K562 (cell line): ENCODE data around the gene HOXA9. TPM values are rescaled to one million over a fixed set of nuclear protein-coding genes. Genes with fewer than 3 reads are reported as not detected.
A peak's percentile ranks its signal among the peaks of the same experiment; 100 is the strongest.

Source experiments
- ATAC-seq: fragments of 200-7000 bp; cut with Tn5 transposase; 3 replicates; pipeline ENCODE4 v1.9.1; 2020; ENCODE audit warnings: moderate library complexity
- BruUV-seq: library from RNA; stranded (reverse); fragments of 400-500 nt; replicated peaks from 2 replicates; lab custom pipeline; 2021; lab: Mats Ljungman, UMichigan
- CTCF ChIA-PET: fragments of 300-600 bp; formaldehyde crosslinking; extraction: SDS; loops from one replicate; lab custom pipeline; 2021; ENCODE audit warnings: low intra/inter-chr PET ratio; lab: Yijun Ruan, JAX
- POLR2A ChIA-PET: fragments of 300-600, 350-650 bp; sonication (Branson Sonifier 250); formaldehyde crosslinking; extraction: SDS; loops from one replicate; lab custom pipeline; 2021; ENCODE audit warnings: antibody characterized with exemption, inconsistent platforms; lab: Yijun Ruan, JAX
- DNase-seq, 4 experiments: peaks; one replicate each; pipeline versions ENCODE4 v3.0.0 to v3.0.0-alpha.2; 2011 to 2018; ENCODE audit warnings: low spot score in 3 of 4, mixed read lengths in 3 of 4; ENCODE audit errors: extremely low read depth in 1 of 4
- FAIRE-seq: peaks from 2 replicates; lab custom pipeline; 2011; peaks lifted over from hg19 to GRCh38; lab: Jason Lieb, UNC
- H2AFZ ChIP-seq: 2 replicates; pipeline ENCODE4 v1.6.0; 2011; ENCODE audit warnings: low read depth, low read length, control low read depth, inconsistent platforms
- H3K27ac ChIP-seq: fragments of 200-600 bp; 3 replicates; pipeline ENCODE4 v1.8.0; 2011; ENCODE audit warnings: low read depth, mild to moderate bottlenecking, control low read depth, inconsistent platforms, low read length, moderate library complexity, mixed read lengths; ENCODE audit errors: extremely low read depth
- H3K27me3 ChIP-seq, 2 experiments: fragments of 300-600 bp in 1 of 2; 2 replicates in 1 of 2; 3 replicates in 1 of 2; pipeline versions ENCODE4 v1.6.0 to v1.8.0; 2011; ENCODE audit warnings: inconsistent platforms in 2 of 2, low read length in 2 of 2, mild to moderate bottlenecking in 1 of 2, mixed read lengths in 1 of 2, moderate library complexity in 1 of 2; ENCODE audit not compliant: control insufficient read depth in 2 of 2, insufficient read depth in 2 of 2
- H3K36me3 ChIP-seq: fragments of 300-600 bp; 3 replicates; pipeline ENCODE4 v1.8.0; 2011; ENCODE audit warnings: mild to moderate bottlenecking, low read length, inconsistent platforms; ENCODE audit not compliant: control insufficient read depth, insufficient read depth
- H3K4me1 ChIP-seq, 2 experiments: fragments of 200-600 bp in 1 of 2; replicated peaks in 1 of 2; 2 replicates in 1 of 2; 3 replicates in 1 of 2; pipeline versions ENCODE4 v1.5.1 to v1.8.0; 2011; ENCODE audit warnings: inconsistent platforms in 2 of 2, low read length in 2 of 2, mild to moderate bottlenecking in 1 of 2, mixed read lengths in 1 of 2, moderate library complexity in 1 of 2; ENCODE audit not compliant: control insufficient read depth in 2 of 2, insufficient read depth in 2 of 2
- H3K4me2 ChIP-seq: 2 replicates; pipeline ENCODE4 v1.6.1; 2011; ENCODE audit warnings: low read length, control low read depth, inconsistent platforms, mixed read lengths; ENCODE audit not compliant: insufficient read depth
- H3K4me3 ChIP-seq: fragments of 200-600 bp; sonication (generic), shearing (Covaris generic); 2 replicates; pipeline ENCODE4 v1.5.1; 2016; ENCODE audit warnings: control low read depth, inconsistent platforms
- H3K79me2 ChIP-seq: fragments of 200-600 bp; 3 replicates; pipeline ENCODE4 v1.8.0; 2011; ENCODE audit warnings: low read length, inconsistent platforms; ENCODE audit not compliant: control insufficient read depth, insufficient read depth
- H3K9ac ChIP-seq, 2 experiments: 2 replicates each; pipeline versions ENCODE4 v1.6.0 to v1.6.1; 2011; ENCODE audit warnings: low read depth in 2 of 2, low read length in 2 of 2, control low read depth in 1 of 2, inconsistent platforms in 1 of 2, mild to moderate bottlenecking in 1 of 2, mixed read lengths in 1 of 2; ENCODE audit not compliant: insufficient read depth in 1 of 2
- H3K9me1 ChIP-seq: one replicate; pipeline ENCODE4 v1.6.0; 2011; ENCODE audit warnings: inconsistent platforms, mild to moderate bottlenecking, low read length, moderate library complexity; ENCODE audit not compliant: control insufficient read depth, insufficient read depth
- H3K9me3 ChIP-seq: replicated peaks from 2 replicates; pipeline ENCODE4 v1.5.1; 2011; ENCODE audit warnings: low read depth, low read length, inconsistent platforms; ENCODE audit not compliant: control insufficient read depth, insufficient read depth
- H4K20me1 ChIP-seq: replicated peaks from 2 replicates; pipeline ENCODE4 v1.6.1; 2011; ENCODE audit warnings: low read length, inconsistent platforms, mixed read lengths; ENCODE audit not compliant: control insufficient read depth, insufficient read depth
- C11orf30 ChIP-seq: fragments of 450-650 bp; IDR thresholded peaks from 2 replicates; pipeline ENCODE4 v1.6.1; 2016; ENCODE audit warnings: low read depth, mild to moderate bottlenecking
- CBX2 ChIP-seq: fragments of 200-600 bp; sonication (generic); IDR thresholded peaks from one replicate; pipeline ENCODE4 v1.6.1; 2012; ENCODE audit warnings: mild to moderate bottlenecking, low read length, inconsistent platforms; ENCODE audit not compliant: insufficient read depth, poor library complexity, severe bottlenecking
- CBX8 ChIP-seq: fragments of 200-600 bp; sonication (generic); IDR thresholded peaks from 2 replicates; pipeline ENCODE4 v1.6.1; 2012; ENCODE audit warnings: borderline replicate concordance, mixed run types, low read depth, mild to moderate bottlenecking, moderate library complexity, mixed read lengths, low read length, control low read depth, inconsistent platforms; ENCODE audit not compliant: poor library complexity, severe bottlenecking; ENCODE audit errors: extremely low read depth
- MEIS2 ChIP-seq: fragments of 450-650 bp; IDR thresholded peaks from 2 replicates; pipeline ENCODE4 v1.6.1; 2014; ENCODE audit warnings: mild to moderate bottlenecking; ENCODE audit not compliant: partially characterized antibody
- NFE2L1 ChIP-seq: fragments of 450-650 bp; IDR thresholded peaks from 2 replicates; pipeline ENCODE4 v1.6.1; 2016; ENCODE audit warnings: missing genetic modification characterization, low read depth, mild to moderate bottlenecking, missing compliant biosample characterization, moderate library complexity, borderline replicate concordance
- PHB ChIP-seq: fragments of 250-450 bp; sonication (Bioruptor Pico); IDR thresholded peaks from 2 replicates; pipeline ENCODE4 v1.5.0; 2021
- XRCC5 ChIP-seq: fragments of 200-400 bp; formaldehyde crosslinking; IDR thresholded peaks from 2 replicates; pipeline ENCODE4 v1.6.1; 2017; ENCODE audit warnings: low read depth, mild to moderate bottlenecking, low read length
- ZNF282 ChIP-seq: sonication (generic); formaldehyde crosslinking; IDR thresholded peaks from 2 replicates; pipeline ENCODE4 v1.8.1; 2023; ENCODE audit warnings: missing genetic modification reagents
- ZNF436 ChIP-seq: fragments of 250-450, 450-650 bp; sonication (Bioruptor Pico); formaldehyde crosslinking; IDR thresholded peaks from 2 replicates; pipeline ENCODE4 v1.7.0; 2020; ENCODE audit warnings: mild to moderate bottlenecking
- WGBS: fragments of 100-300 bp; shearing (Covaris generic); methylation state at CpG from one replicate; pipeline ENCODE4 v1.1.6; 2016; ENCODE audit warnings: low coverage, mixed read lengths; ENCODE audit not compliant: insufficient coverage; ENCODE audit errors: missing lambda C conversion rate; 5-methylcytosine and 5-hydroxymethylcytosine counted together
- in situ Hi-C: fragments of 300-500 bp; cut with MboI; formaldehyde crosslinking; loops from 4 replicates; pipeline ENCODE4 v1.15.0; 2018; ENCODE audit warnings: inconsistent platforms, mixed read lengths
- intact Hi-C: fragments of 100-400 bp; cut with micrococcal nuclease; formaldehyde crosslinking; loops from 2 replicates; pipeline ENCODE4 v1.14.2; 2022
- polyA plus RNA-seq, 8 experiments: library from polyadenylated mRNA; depleted of rRNA in 4 of 8; stranded (reverse) in 5 of 8; unstranded in 3 of 8; fragments of >200 nt; fragmentation: Nextera tagmentation in 2 of 8; fragmentation: Illumina TruSeq in 1 of 8; extraction: Ambion mirVana in 2 of 8; extraction: Trizol in 1 of 8; gene quantifications; 2 replicates each; pipeline versions ENCODE4 v1.2.1 to v1.2.3, GENCODE V29; 2011 to 2014; ENCODE audit warnings: inconsistent platforms in 1 of 8, missing spikeins in 1 of 8
- total RNA-seq, 7 experiments: library from RNA; depleted of rRNA in 6 of 7; stranded (reverse); fragments of >200 nt in 6 of 7; fragmentation: Illumina TruSeq in 2 of 7; extraction: Trizol in 2 of 7; gene quantifications; 2 replicates each; pipeline versions ENCODE4 v1.2.1 to v1.2.3, GENCODE V29; 2011 to 2021; ENCODE audit warnings: low replicate concordance in 1 of 7
- TF ChIP-seq, protein P1 (sequence below): fragments of 450-650 bp; IDR thresholded peaks from 2 replicates; pipeline ENCODE4 v1.6.1; 2016
- TF ChIP-seq, protein P2 (sequence below): fragments of 450-650 bp; IDR thresholded peaks from 2 replicates; pipeline ENCODE4 v1.7.1; 2018; ENCODE audit warnings: mild to moderate bottlenecking, low read depth; ENCODE audit not compliant: partially characterized antibody
- TF ChIP-seq, protein P3 (sequence below): fragments of 450-650 bp; formaldehyde crosslinking; IDR thresholded peaks from 2 replicates; pipeline ENCODE4 v1.4.0; 2020; ENCODE audit warnings: mild to moderate bottlenecking

HOXA9 gene
- total and polyA plus RNA-seq, 9 of the 15 experiments (the other 6 are each of a cell fraction or from before 2014, with no cell fraction given) = not detected

DNA sequence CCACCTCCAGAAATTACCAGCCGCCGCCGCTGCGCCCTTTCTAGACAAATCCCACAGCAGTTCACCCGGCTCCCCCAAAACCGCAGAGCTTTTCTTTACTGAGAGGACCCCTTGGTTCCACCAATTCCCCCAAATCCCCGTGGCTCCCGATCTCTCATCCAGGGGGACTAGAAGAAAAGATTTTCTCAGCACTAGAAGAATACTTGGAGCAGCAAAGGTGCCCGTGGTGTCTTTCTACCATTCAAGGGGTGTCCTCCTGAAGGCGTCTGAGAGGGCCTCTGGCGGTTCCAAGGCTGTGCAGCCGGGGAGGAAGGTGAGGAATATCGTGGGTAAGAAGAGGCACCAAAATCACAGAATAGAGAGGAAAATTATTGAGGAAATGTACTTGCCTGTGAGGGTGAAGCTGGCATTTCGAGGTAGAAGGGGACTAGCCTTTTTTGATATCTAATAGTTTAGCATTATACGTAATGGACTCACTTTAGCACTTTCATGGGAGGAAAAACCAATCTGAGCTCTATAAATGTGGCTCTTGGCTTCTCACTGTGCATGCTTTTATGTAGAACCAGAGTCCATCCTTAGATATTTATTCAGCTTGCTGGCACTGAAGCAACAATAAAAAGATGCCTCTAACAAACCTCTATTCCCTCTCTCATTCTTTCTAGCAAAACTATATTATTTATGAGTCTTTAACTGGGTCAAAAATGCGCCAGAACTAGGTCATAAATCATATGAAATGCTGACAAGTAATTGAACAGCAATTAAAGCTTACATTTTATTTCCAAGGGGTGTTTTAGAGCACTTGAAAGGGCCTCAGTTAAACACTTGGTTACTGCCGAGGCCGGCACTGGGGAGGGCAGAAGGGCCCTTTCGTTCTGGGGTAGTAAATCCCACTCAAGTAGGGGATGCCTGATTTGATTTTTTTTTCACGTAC lies 49.0 kb downstream of the HOXA9 start (continued):
- no peak for TF ChIP-seq ZNF436 (CRISPR knock-in tag)
- TF ChIP-seq PHB = no peak
- no peak for TF ChIP-seq CBX2
- TF ChIP-seq, protein P1, sequence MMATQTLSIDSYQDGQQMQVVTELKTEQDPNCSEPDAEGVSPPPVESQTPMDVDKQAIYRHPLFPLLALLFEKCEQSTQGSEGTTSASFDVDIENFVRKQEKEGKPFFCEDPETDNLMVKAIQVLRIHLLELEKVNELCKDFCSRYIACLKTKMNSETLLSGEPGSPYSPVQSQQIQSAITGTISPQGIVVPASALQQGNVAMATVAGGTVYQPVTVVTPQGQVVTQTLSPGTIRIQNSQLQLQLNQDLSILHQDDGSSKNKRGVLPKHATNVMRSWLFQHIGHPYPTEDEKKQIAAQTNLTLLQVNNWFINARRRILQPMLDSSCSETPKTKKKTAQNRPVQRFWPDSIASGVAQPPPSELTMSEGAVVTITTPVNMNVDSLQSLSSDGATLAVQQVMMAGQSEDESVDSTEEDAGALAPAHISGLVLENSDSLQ = 0 out of 2 replicates have a peak, but pooled peaks have one; percentile 24
- TF ChIP-seq, all 486 proteins: peak for 3

DNA sequence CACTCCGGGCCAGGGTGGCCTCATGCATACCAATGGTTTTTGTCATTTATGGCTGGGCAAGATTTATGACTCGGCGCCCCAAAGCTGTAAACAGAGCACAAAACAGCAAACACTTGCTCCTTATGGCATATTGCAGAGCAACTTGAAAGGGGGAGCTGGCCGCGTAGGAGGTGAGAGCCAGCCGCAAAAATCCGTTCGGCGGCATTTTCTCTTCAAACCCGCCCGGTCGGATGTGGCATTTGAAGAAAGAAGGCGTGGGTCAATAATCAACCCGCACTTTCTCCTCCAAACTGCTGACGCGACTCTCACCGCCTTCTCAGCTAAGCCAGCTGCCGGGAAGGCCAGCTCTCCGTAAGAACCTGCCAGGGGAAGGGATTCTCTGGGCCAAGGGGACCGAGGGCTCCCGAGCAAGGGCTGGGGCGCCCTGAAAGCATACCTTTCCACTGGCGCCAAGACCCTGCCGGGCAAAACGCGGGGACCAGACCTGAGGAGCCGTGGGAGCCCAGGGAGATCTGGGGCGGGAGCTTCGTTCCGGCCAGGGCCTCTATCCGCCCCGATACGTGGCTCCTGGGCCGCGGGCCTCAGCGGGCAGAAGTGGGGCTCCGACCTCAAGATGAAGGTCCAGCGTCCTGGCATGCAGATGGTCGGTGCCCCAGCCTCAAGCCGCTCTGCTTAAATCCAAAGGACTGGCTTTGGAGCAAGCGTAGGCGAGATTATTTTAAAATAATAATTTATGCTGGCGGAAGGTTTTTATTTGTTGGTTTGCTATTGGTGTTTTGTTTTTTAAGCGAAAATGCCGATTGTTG lies 49.9 kb downstream of the HOXA9 start:
- TF ChIP-seq MEIS2 (peak; percentile 42), NFE2L1 (tag) (no peak), ZNF282 (no peak), CBX8 (no peak), XRCC5 (no peak), C11orf30 (no peak)
- TF ChIP-seq, protein P2, sequence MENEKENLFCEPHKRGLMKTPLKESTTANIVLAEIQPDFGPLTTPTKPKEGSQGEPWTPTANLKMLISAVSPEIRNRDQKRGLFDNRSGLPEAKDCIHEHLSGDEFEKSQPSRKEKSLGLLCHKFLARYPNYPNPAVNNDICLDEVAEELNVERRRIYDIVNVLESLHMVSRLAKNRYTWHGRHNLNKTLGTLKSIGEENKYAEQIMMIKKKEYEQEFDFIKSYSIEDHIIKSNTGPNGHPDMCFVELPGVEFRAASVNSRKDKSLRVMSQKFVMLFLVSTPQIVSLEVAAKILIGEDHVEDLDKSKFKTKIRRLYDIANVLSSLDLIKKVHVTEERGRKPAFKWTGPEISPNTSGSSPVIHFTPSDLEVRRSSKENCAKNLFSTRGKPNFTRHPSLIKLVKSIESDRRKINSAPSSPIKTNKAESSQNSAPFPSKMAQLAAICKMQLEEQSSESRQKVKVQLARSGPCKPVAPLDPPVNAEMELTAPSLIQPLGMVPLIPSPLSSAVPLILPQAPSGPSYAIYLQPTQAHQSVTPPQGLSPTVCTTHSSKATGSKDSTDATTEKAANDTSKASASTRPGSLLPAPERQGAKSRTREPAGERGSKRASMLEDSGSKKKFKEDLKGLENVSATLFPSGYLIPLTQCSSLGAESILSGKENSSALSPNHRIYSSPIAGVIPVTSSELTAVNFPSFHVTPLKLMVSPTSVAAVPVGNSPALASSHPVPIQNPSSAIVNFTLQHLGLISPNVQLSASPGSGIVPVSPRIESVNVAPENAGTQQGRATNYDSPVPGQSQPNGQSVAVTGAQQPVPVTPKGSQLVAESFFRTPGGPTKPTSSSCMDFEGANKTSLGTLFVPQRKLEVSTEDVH = no peak
- TF ChIP-seq, protein P3, sequence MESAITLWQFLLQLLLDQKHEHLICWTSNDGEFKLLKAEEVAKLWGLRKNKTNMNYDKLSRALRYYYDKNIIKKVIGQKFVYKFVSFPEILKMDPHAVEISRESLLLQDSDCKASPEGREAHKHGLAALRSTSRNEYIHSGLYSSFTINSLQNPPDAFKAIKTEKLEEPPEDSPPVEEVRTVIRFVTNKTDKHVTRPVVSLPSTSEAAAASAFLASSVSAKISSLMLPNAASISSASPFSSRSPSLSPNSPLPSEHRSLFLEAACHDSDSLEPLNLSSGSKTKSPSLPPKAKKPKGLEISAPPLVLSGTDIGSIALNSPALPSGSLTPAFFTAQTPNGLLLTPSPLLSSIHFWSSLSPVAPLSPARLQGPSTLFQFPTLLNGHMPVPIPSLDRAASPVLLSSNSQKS = no peak
- ATAC-seq (no peak), FAIRE-seq (no peak), DNase-seq (no peak)
- Histone ChIP-seq H2AFZ (no peak overlapping the region), H3K4me3 (no peak overlapping the region), H3K36me3 (no peaks in the 10 kb centered on the region), H3K4me1 (peaks cover 0 to 19% of the 10 kb centered on the region in 2 experiments; a peak in 2 of 5 replicates), H3K27ac (no peak overlapping the region), H3K9me3 (no peaks in the 10 kb centered on the region), H3K27me3 (peaks cover 44 to 66% of the 10 kb centered on the region in 2 experiments), H3K4me2 (no peak overlapping the region), H3K9me1 (no peaks in the 10 kb centered on the region), H3K9ac (no peak overlapping the region), H3K79me2 (no peaks in the 10 kb centered on the region), H4K20me1 (0 out of 2 replicates have a peak, but pooled peaks cover 6% of the 10 kb centered on the region)
- BruUV-seq = no TSS peak
- ChIA-PET CTCF (no interaction called here), POLR2A (interaction anchor here (0.6 kb wide), 1 partner anchor 14 kb away, joined by 3 read pairs; no protein-coding TSS in a partner anchor)
- in situ Hi-C loops (no loop called here), intact Hi-C loops (no loop called here)
- WGBS = 16% methylated on average over 37 of the region's 45 CpGs
